Parathyroid adenoma (tissue), 2 donors: Measurements from ENCODE around the gene TEKT1.

Experiments used
- H2AFZ ChIP-seq: fragments of 300-600 bp; sonication (generic); one replicate; pipeline ENCODE4 v1.7.0; 2017; ENCODE audit warnings: antibody characterized with exemption, mild to moderate bottlenecking
- H3K27ac ChIP-seq: fragments of 300-600 bp; sonication (generic); one replicate; pipeline ENCODE4 v1.7.0; 2017
- H3K27me3 ChIP-seq: fragments of 300-600 bp; sonication (generic); one replicate; pipeline ENCODE4 v1.7.0; 2017; ENCODE audit warnings: low read length; ENCODE audit not compliant: control insufficient read depth, insufficient read depth
- H3K36me3 ChIP-seq: fragments of 300-600 bp; sonication (generic); one replicate; pipeline ENCODE4 v1.7.0; 2017; ENCODE audit warnings: low read length; ENCODE audit not compliant: control insufficient read depth, insufficient read depth
- H3K4me1 ChIP-seq: fragments of 300-600 bp; sonication (generic); one replicate; pipeline ENCODE4 v1.7.0; 2017; ENCODE audit warnings: control low read depth
- H3K4me2 ChIP-seq: fragments of 300-600 bp; sonication (generic); one replicate; pipeline ENCODE4 v1.7.0; 2017; ENCODE audit warnings: low read length
- H3K4me3 ChIP-seq: fragments of 300-600 bp; sonication (generic); one replicate; pipeline ENCODE4 v1.7.0; 2017; ENCODE audit warnings: low read depth, low read length
- H3K79me2 ChIP-seq: fragments of 300-600 bp; sonication (generic); one replicate; pipeline ENCODE4 v1.7.0; 2017; ENCODE audit warnings: control low read depth
- H3K9ac ChIP-seq: fragments of 300-600 bp; sonication (generic); one replicate; pipeline ENCODE4 v1.7.0; 2017; ENCODE audit warnings: mild to moderate bottlenecking
- H3K9me3 ChIP-seq: fragments of 300-600 bp; sonication (generic); one replicate; pipeline ENCODE4 v1.7.0; 2017; ENCODE audit warnings: low read length; ENCODE audit not compliant: control insufficient read depth
- CTCF ChIP-seq: fragments of 300-600 bp; sonication (generic); IDR thresholded peaks from one replicate; pipeline ENCODE4 v1.7.0; 2017; ENCODE audit warnings: antibody characterized with exemption, mild to moderate bottlenecking
- donor health status: primary hyperparathyroidism.

TEKT1 gene

DNA sequence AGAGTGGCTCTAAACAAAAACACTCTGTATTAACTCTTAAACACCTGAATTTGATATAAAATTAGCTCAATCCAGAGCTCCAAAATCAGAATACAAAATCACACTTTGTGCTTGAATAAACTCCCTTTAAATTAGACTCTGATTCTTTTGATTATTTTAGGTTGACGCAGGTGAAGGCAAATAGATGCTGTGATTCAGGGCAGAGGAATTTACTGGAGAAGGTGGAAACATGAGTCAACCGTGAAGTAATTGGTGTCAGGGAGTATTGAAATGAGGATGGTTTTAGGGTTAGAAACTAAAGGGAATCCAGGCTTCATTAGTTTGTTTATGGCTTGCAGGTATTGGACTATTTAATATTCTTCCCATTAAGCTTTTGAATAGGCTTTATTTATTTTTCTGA, 37.1 kb upstream of the TEKT1 start:
- TF ChIP-seq CTCF = no peak
- peak overlapping the region; percentile 45 for H3K4me2 ChIP-seq
- no peaks in the 10 kb centered on the region for H3K36me3 ChIP-seq
- H3K27me3 ChIP-seq = no peaks in the 10 kb centered on the region
- no peaks in the 10 kb centered on the region for H3K4me1 ChIP-seq
- no peak overlapping the region for H2AFZ ChIP-seq
- no peaks in the 10 kb centered on the region for H3K9me3 ChIP-seq
- H3K4me3 ChIP-seq = peak overlapping the region; percentile 9
- H3K79me2 ChIP-seq = no peaks in the 10 kb centered on the region
- H3K27ac ChIP-seq = no peak overlapping the region
- H3K9ac ChIP-seq = no peak overlapping the region

DNA sequence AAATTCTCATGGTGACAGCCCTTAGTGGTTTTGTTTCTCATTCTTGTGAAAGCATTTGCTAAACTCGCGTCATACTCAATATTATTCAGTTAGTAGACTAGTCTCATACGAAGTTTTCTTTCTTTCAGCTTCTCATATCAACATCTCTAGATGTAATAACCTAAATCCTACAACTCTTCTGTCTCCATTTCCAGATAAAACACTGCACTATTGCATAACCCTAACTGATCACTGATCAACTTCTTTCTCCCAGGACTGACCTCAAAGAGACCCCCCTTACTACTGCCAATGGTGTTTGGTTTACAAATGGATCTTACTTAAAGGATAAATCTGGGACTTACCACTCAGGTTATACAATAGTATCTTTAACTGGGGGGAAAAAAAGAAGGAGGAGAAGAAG, 36.3 kb upstream of the TEKT1 start:
- H3K27me3 ChIP-seq = no peaks in the 10 kb centered on the region
- H3K4me2 ChIP-seq = peak overlapping the region; percentile 45

GRCh38 chr17:6862825-6863224, 31.3 kb upstream of the TEKT1 start:
- Histone ChIP-seq H3K36me3 (no peaks in the 10 kb centered on the region), H3K4me1 (no peaks in the 10 kb centered on the region), H3K4me3 (no peak overlapping the region), H3K4me2 (no peak overlapping the region), H3K9me3 (no peaks in the 10 kb centered on the region), H3K27me3 (no peaks in the 10 kb centered on the region), H3K27ac (no peak overlapping the region), H3K9ac (no peak overlapping the region), H2AFZ (no peak overlapping the region), H3K79me2 (no peaks in the 10 kb centered on the region)
- no peak for TF ChIP-seq CTCF

More for the DNA sequence above, 36.3 kb upstream of the TEKT1 start:
- Histone ChIP-seq H2AFZ (no peak overlapping the region), H3K4me3 (peak overlapping the region; percentile 9), H3K36me3 (no peaks in the 10 kb centered on the region), H3K79me2 (no peaks in the 10 kb centered on the region), H3K4me1 (no peaks in the 10 kb centered on the region), H3K9me3 (no peaks in the 10 kb centered on the region), H3K9ac (no peak overlapping the region), H3K27ac (no peak overlapping the region)
- no peak for TF ChIP-seq CTCF

GRCh38 chr17:6862122-6862521, 30.6 kb upstream of the TEKT1 start:
- Histone ChIP-seq H3K27me3 (no peaks in the 10 kb centered on the region), H3K36me3 (no peaks in the 10 kb centered on the region), H3K9ac (no peak overlapping the region), H3K79me2 (no peaks in the 10 kb centered on the region), H2AFZ (no peak overlapping the region), H3K4me3 (no peak overlapping the region), H3K4me2 (no peak overlapping the region), H3K27ac (no peak overlapping the region), H3K9me3 (no peaks in the 10 kb centered on the region), H3K4me1 (no peaks in the 10 kb centered on the region)
- no peak for TF ChIP-seq CTCF

DNA sequence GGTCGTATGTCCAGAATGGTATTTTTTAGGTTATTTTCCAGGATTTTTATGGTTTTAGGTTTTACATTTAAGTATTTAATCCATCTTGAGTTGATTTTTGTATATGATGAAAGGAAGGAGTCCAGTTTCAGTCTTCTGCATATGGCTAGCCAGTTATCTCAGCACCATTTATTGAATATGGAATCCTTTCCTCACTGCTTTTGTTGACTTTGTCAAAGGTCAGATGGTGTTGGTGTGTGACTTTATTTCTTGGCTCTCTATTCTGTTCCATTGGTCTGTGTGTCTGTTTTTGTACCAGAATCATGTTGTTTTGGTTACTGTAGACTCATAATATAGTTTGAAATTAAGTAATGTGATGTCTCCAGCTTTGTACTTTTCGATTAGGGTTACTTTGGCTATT, 26.4 kb upstream of the TEKT1 start:
- no peak overlapping the region for H3K4me3 ChIP-seq
- no peaks in the 10 kb centered on the region for H3K9me3 ChIP-seq
- no peaks in the 10 kb centered on the region for H3K27me3 ChIP-seq
- no peaks in the 10 kb centered on the region for H3K79me2 ChIP-seq
- no peak for TF ChIP-seq CTCF
- H2AFZ ChIP-seq = no peak overlapping the region
- H3K4me2 ChIP-seq = no peak overlapping the region
- no peaks in the 10 kb centered on the region for H3K4me1 ChIP-seq
- no peaks in the 10 kb centered on the region for H3K36me3 ChIP-seq
- no peak overlapping the region for H3K9ac ChIP-seq
- H3K27ac ChIP-seq = no peak overlapping the region
